ENCODE data around the gene LYSMD4.

Gene LYSMD4

GRCh38 chr15:99731336-99732123 lies 1.7 kb downstream of the LYSMD4 start:
- DNase-seq: no peak

- peak; percentile 35 to 37 for DNase-seq
Measured at GRCh38 chr15:99729920-99730319, 3.3 kb downstream of the LYSMD4 start.

GRCh38 chr15:99729327-99729726 lies 3.9 kb downstream of the LYSMD4 start:
- no peak for DNase-seq

- DNase-seq: no peak
Measured at GRCh38 chr15:99728916-99729315, 4.3 kb downstream of the LYSMD4 start.

- no peak for DNase-seq
Measured at GRCh38 chr15:99727733-99728132, 5.5 kb downstream of the LYSMD4 start.

GRCh38 chr15:99727330-99727729 lies 5.9 kb downstream of the LYSMD4 start:
- DNase-seq: no peak

GRCh38 chr15:99726333-99726732 lies 6.9 kb downstream of the LYSMD4 start:
- DNase-seq: no peak

GRCh38 chr15:99722406-99722805 lies 10.8 kb downstream of the LYSMD4 start:
- no peak for DNase-seq

- no peak for DNase-seq
Measured at GRCh38 chr15:99721896-99722295, 11.3 kb downstream of the LYSMD4 start.

GRCh38 chr15:99721104-99721778 lies 12.0 kb downstream of the LYSMD4 start:
- no peak for DNase-seq

- DNase-seq: no peak
Measured at GRCh38 chr15:99720533-99720932, 12.7 kb downstream of the LYSMD4 start.

- DNase-seq: peak in 1 of 2 experiments; percentile 24
Measured at GRCh38 chr15:99719096-99719541, 14.1 kb downstream of the LYSMD4 start.

- DNase-seq: no peak
Measured at GRCh38 chr15:99718421-99718820, 14.8 kb downstream of the LYSMD4 start.

GRCh38 chr15:99717161-99718009 lies 15.9 kb downstream of the LYSMD4 start:
- DNase-seq: no peak

GRCh38 chr15:99716540-99717095 lies 16.6 kb downstream of the LYSMD4 start:
- DNase-seq: no peak

- no peak for DNase-seq
Measured at GRCh38 chr15:99712415-99712814, 20.8 kb downstream of the LYSMD4 start.

- no peak for DNase-seq
Measured at GRCh38 chr15:99711625-99712024, 21.6 kb downstream of the LYSMD4 start.

GRCh38 chr15:99709243-99709986 lies 23.8 kb downstream of the LYSMD4 start:
- DNase-seq: no peak

- peak; percentile 27 to 47 for DNase-seq
Measured at GRCh38 chr15:99708563-99708962, 24.7 kb downstream of the LYSMD4 start.

- no peak for DNase-seq
Measured at GRCh38 chr15:99707473-99708270, 25.6 kb downstream of the LYSMD4 start.

- DNase-seq: no peak
Measured at GRCh38 chr15:99706557-99707303, 26.5 kb downstream of the LYSMD4 start.

All from Kasumi-1 (cell line).